ENCODE data around the gene MEX3B.

GRCh38 chr15:82066455-82066854 is 20.6 kb upstream of the MEX3B start:
- no peak for TF ChIP-seq CTCF (IDR thresholded peaks at IDR 0.05; ENCODE audit: low read length)
- TF ChIP-seq EZH2 (IDR thresholded peaks at IDR 0.05; ENCODE audit: borderline replicate concordance, low read length), result no peak

Data from OCI-LY1 (cell line).